ENCODE results near the gene PECR.

DNA sequence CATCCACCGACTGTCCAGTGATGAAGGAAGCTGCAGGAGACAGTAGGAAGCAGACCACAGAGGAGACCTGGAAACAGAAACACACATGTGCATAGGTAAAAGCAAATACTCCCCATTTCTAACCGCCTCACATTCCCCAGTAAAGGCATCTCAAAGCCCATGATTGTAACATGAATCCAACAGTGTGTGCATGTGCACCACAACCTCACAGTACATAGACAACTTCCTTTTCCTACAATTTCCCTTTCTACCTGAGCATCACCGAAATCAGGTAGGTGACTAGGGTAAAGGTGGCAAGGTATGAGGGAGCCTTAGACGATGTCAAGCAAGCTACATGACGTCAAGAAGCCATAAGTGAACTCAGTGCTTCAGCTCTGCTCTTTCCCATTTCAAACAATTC, 37.7 kb downstream of the PECR start:
- TF ChIP-seq YY1 (IDR thresholded peaks at IDR 0.05; ENCODE audit: insufficient read depth, insufficient read length) (no peak), ZNF274 (IDR thresholded peaks at IDR 0.05; ENCODE audit: low read depth, low read length) (no peak)
